ENCODE data around the gene CAVIN3.
A peak's percentile ranks its signal among the peaks of the same experiment; 100 is the strongest.
"Not testable (repeated sequence)": the region's sequence is repeated elsewhere in the genome, so short reads cannot be mapped to it uniquely, and the experiment has no call there.

Gene CAVIN3

GRCh38 chr11:6323291-6323905 is 3.1 kb upstream of the CAVIN3 start:
- no peak for DNase-seq

DNA sequence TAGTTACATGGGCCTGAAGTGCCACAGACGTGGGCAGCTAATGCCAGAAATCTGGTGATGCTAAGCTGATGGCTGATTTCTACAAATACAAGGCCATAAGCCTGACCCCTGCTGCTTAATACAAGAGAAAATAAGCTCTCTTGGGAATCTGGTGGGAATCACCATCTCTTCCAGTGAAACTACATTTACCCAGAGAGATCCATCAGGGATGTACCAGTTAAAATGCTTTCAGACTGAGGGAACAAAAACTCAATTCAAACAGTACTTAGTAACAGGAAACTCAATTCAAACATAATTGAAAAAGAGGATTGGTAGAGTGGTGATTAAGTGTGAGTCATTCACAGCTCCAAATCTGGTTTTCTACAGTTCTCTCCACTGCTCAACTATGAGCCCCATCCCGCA is 1.7 kb upstream of the CAVIN3 start:
- no peak for DNase-seq

GRCh38 chr11:6321356-6321755 is 1.1 kb upstream of the CAVIN3 start:
- no peak for DNase-seq

DNA sequence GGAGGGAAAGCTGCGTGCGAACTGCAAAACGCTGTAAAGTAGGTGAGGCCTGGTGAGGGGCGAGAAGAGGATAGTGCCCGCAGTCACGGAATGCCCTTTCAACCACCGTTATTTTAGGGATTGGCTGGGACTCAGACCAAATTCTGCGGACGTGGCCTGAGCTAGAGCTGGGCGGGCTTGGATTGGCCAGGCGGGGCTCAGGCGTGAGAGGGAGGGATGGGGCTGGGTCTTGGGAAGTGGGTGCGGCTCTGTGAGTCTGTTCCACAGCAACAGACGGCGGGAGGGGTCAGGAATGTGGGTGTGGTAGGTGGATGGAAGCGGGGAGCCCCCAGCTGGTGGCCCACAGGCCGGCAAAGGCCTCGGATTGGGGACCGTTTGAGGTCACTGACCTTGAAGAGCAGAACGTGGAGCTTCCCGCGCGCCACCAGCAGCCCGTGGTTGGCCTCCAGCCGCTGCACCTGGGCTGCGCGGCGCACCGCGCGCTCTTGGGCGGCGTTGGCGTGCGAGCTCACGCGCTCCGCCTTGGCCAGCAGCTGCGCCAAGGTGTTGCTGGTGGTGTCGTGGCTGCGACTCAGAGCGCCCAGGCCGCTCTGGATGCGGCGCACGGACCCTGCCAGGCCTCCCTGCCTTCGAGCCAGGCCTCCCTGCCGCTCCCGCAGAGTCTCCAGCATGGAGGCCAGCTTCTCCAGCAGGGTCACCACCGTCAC is 444 bp downstream of the CAVIN3 start:
- no peak for DNase-seq

- DNase-seq = no peak
Measured at GRCh38 chr11:6319001-6319703, 1.1 kb downstream of the CAVIN3 start.

GRCh38 chr11:6318204-6318603 is 2.1 kb downstream of the CAVIN3 start:
- DNase-seq = no peak

- peak; percentile 34 for DNase-seq
Measured at GRCh38 chr11:6315811-6316425, 4.4 kb downstream of the CAVIN3 start.

DNA sequence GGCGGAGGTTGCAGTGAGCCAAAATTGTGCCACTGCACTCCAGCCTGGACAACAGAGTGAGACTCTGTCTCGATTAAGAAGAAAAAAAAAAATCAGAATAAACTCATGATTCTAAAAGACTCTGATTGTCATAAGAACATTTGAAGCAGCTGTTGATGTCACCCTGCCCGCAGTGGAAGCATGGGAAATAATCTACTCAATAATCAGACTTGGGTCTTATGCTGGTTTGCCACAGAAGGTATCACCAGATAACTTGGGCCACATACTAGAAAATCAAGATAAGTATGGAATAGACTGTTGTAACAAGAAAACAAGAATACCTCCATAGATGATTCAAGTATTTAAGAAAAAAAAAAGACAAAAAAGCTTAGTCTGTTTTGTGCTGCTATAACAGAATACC is 8.2 kb downstream of the CAVIN3 start:
- DNase-seq = no peak

DNA sequence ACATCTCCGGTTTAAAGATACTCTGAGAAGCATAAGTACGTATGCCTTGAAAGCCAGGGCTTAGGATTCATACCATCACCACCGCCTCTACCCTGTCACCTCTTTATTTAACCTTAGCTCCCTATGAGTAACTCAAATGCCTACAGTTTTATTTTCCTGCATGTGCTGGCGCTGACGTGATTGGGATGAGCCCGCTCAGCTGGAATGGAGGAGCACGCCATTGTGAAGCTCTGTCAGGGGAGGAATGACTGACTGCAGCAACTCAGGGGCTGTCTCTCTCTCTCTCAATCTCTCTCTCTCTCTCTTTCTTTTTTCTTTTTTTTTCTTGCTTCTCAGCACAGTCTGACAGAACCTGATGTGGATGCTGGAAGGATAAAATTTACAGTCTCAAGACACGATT is 12.4 kb downstream of the CAVIN3 start:
- DNase-seq = no peak

DNA sequence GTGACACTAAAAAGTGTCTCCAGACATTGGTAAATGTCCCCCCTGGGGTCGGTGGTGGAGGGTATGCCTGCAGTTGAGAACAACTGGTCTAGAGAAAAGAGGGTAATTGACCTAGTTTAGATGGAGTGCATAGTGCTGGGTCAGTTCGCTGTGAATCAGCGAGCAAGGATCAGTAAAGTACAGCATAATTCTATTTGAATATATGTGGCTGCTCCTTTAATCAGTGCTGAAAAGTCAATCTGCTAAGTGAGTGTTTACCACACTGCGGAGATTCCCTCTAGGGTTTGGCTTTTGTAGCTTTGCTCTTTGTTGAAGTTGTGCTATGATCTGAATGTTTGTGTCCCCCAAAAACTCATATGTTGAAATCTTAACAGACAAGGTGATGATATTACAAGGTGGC is 15.0 kb downstream of the CAVIN3 start:
- DNase-seq = no peak

GRCh38 chr11:6303661-6304060 is 16.6 kb downstream of the CAVIN3 start:
- no peak for DNase-seq

DNA sequence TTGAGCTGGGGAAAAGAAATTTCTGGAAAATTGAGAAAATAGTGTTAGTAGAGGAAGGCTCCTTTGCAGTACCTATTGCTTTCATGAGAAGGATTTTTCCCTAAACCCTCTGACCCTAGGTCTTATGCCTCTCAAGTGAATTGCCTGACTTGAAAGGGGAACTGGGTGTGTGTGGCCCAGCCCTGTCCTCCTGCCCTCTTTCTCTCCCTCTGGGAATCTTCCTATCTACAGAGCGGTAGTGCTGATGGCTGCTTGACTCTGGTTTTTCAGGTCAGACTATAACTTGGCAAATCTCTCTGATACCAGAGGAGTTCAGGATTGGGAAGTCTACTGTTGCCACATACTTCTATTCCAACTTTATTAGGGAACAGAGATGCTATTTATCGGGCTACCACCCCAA is 19.2 kb downstream of the CAVIN3 start:
- DNase-seq = no peak

GRCh38 chr11:6300325-6300724 is 20.0 kb downstream of the CAVIN3 start:
- no peak for DNase-seq

DNA sequence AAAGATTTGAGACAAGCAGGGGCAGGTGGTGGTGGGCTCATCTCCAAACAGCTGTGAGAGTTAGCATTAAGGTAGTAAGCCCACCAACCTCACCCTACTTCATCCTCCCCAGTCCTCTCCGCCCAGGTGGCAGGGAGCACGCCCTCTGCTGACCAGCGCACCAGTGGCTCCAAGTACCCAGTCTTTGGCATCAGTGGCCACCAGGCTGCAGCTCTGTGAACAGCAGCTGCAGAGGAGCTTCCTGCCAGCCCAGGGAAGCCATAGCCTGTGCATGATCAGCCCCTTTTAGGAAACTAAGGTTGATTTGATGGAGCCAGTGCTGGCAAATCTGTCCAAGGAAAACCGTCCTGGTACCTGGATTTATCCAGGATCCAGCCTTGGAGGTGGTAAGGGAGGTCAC is 21.7 kb downstream of the CAVIN3 start:
- DNase-seq = no peak

DNA sequence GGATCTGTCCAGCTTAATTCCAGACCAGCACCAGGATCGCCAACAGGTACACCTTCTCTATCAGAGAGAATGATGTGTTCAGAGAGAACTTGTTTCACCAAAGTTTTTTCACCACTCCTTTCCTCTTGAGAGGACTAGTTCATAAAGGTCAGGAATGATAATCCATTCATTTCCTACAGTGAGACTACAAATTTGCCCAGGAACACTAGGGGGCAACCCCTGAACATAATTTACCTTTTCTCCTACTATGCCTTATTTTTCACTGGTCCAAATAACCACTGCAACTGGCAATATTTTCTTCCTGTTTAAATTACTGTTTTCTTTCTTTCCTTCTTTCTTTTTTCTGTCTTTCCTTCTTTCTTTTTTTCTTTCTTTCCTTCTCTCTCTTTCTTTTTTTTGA is 22.5 kb downstream of the CAVIN3 start:
- no peak for DNase-seq

GRCh38 chr11:6285019-6285418 is 35.3 kb downstream of the CAVIN3 start:
- no peak for DNase-seq

GRCh38 chr11:6284250-6284649 is 36.1 kb downstream of the CAVIN3 start:
- no peak for DNase-seq

- DNase-seq = no peak
Measured at GRCh38 chr11:6283453-6284023, 36.8 kb downstream of the CAVIN3 start.

DNA sequence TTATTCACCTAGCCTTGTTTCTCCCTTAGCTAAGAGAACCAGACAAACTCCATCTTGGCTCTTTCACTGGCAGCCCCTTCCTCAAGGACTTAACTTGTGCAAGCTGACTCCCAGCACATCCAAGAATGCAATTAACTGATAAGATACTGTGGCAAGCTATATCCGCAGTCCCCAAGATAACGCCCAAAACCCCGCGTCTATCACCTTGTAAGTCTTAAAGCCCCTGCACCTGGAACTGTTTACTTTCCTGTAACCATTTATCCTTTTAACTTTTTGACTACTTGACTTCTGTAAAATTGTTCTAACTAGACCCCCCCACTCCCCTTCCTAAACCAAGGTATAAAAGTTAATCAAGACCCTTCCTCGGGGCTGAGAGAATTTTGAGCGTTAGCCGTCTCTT is 39.5 kb downstream of the CAVIN3 start:
- DNase-seq = not testable (repeated sequence)

DNA sequence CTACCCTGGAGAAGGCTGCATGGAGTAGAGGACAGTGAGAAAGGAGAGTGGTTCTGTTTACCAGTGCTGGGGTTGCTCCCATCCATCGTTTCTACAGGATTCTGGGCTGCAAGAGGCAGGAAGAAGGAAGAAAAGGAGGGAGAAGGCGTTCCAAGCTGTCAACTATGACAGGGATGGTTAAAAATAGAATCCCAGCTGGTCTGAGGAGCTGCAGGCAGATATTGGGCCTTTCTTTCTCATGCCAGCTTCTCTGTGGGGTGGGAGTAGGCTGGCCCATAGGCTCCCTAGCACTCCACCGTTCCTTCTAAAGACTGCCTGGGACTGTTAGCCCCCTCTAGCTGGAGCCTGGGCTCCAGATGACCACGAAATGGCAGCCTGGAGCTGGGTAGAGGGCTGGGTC is 47.1 kb downstream of the CAVIN3 start:
- DNase-seq = no peak

DNA sequence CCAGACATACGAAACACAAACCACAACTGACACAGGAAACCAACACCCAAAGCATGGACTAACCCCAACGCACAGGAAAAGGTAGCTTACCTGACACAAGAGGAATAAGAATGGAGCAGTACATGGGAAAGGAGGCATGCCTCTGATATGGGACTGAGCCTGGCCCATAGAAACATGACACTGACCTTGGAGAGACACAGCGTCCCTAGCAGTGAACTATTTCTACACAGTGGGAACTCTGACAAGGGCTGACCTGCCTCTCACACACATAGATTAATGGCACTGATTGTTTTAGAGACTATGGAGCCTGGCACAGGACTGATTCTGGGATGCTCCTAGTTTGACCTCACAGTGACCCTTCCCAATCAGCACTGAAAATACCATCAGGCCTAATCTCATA is 48.7 kb downstream of the CAVIN3 start:
- DNase-seq = no peak

- DNase-seq = no peak
Measured at GRCh38 chr11:6270584-6271246, 49.6 kb downstream of the CAVIN3 start.

GRCh38 chr11:6269994-6270393 is 50.3 kb downstream of the CAVIN3 start:
- peak; percentile 7 for DNase-seq

Data from CD4-positive, alpha-beta T cell treated with Interleukin-10 for 1 hour (primary cell).